Hypothalamus (tissue), 51 donors: ENCODE measurements around the gene SHLD3.
"Not testable (repeated sequence)": the region's sequence is repeated elsewhere in the genome, so short reads cannot be mapped to it uniquely, and the experiment has no call there.

Experiments used
- DNase-seq, 51 donors: peaks; one replicate each; lab custom pipeline; 2025; lab: John Stamatoyannopoulos, UW

Gene SHLD3

GRCh38 chr5:65624571-65625555 is at the start of gene SHLD3, which contains the start of gene TRAPPC13:
Gene SHLD3, plus strand, starts transcription at chr5:65625027. Its CDS starts 4,561 bp downstream, at chr5:65629588.
Gene TRAPPC13, plus strand, starts transcription at chr5:65625027. Its CDS starts 34 bp downstream, at chr5:65625061.
- peak; percentile 2 to 94 (median 78) for DNase-seq

- no peak for DNase-seq
These were observed 47.7 kb upstream of the SHLD3 start for GRCh38 chr5:65577141-65577540.

- no peak for DNase-seq
These were observed 36.1 kb upstream of the SHLD3 start for GRCh38 chr5:65588694-65589093.

- DNase-seq: not testable (repeated sequence)
These were observed 23.1 kb upstream of the SHLD3 start for GRCh38 chr5:65601761-65602160.

- DNase-seq: no peak
These were observed 13.3 kb upstream of the SHLD3 start for GRCh38 chr5:65611524-65611923.

DNA sequence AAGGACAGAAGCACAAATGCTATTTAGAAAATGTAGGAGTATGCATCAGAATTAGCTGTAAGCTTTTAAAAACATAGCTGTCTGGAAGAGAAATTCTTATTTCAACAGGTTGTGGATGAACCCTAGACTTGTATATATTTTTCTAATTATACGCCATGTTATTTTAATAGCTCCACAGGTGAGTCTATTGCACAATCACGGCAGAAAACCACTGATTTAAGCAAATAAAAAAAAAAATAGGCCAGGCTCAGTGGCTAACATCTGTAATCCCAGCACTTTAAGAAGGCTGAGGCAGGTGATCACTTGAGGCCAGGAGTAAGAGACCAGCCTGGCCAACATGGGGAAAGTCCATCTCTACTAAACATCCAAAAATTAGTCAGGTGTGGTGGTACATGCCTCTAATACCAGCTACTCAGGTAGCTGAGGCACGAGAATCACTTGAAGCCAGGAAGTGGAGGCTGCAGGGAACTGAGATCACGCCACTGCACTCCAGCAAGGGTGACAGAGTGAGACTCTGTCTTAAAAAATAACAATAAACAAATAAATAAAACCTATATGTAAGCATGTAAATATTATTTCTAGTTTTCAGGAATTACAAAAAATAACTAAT is 12.4 kb upstream of the SHLD3 start:
- no peak for DNase-seq

DNA sequence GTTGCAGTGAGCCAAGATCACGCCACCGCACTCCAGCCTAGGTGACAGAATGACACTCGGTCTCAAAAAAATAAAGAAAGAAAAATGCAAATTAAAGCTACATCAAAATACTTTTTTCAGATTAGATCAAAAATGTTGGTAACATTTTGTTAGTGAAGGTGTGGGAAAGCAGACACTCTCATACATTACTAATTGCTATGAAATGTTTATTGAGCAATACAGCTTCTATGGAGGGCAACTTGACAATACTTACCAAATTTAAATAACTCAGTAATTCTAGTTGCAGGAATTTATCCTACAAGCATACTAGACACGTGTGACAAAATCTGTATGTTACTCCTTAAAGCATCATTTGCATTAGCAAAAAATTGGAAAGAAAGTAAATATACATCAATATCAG is 4.8 kb upstream of the SHLD3 start:
- DNase-seq: no peak

GRCh38 chr5:65621961-65622360 is 2.9 kb upstream of the SHLD3 start:
- DNase-seq: not testable (repeated sequence)

DNA sequence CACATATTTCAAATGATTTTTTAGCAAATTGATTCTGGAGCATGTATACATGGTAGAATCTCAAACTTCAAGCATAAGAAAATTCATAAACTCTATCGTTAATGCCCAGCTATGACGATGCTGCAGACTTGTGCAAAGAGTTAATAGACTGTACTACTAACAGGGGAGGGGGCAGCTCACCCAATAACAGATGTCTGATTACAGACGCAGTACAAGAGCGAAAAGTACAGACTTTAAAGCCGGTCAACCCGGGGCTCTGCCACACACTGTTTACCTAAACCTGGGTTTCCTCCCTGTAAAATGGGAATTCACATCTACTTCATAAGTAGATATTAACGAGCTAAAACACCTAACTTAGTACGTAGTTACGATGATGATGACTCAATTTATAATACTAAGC is 1.3 kb upstream of the SHLD3 start:
- no peak for DNase-seq

DNA sequence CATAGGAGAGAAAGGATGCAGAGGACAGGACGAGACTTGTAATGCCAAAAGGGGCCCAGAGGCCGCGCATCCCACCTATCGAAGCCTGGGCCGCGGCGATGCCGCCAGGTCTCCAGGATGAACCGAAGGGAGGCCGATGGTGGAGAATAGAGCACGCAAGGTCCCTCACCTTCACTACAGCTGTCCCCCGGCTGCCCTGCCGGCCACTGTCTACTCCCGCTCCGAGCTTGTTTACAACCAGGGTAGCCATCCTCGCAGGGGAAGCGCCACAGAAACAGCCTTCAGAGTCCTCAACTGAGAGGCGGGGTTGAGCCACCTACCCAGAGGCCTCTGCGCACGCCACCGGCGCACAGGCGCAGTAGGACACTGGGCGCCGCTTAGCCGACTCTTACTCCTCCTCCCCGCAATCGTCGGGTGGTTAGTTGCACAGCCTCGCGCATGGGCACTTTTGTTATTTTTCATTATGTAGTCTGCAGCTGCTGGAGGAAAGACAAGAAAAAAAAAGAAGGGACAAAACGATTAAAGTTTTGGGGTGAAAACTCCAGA is 729 bp upstream of the SHLD3 start, which contains the start of gene TRIM23:
TRIM23 (minus strand) TSS at position 309 of the 546 bp plus-strand sequence; CDS start at position 250, 59 bp downstream.
- peak; percentile 64 to 97 (median 87) for DNase-seq

DNA sequence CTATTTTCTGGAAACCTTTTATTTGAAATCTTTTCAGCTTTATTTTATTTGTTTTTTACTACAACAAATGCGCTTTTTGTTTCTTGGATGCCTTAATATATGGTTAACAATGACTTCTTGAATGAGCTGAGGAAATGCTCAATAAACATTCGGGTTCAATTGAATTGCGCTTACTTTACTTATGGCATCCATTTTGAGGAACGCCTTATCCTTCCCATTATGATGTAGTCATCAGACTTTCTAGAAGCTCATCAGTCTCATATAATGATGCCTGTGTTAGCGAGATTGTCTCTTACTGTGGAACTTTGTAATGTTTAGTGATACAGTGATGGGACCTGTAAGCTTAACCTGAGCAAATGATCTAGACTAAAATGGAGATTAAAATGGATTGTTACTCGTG is 916 bp downstream of the SHLD3 start:
- DNase-seq: no peak

- DNase-seq: no peak
These were observed 6.2 kb downstream of the SHLD3 start for GRCh38 chr5:65630981-65631380.

GRCh38 chr5:65640240-65640639 is 15.4 kb downstream of the SHLD3 start:
- no peak for DNase-seq

DNA sequence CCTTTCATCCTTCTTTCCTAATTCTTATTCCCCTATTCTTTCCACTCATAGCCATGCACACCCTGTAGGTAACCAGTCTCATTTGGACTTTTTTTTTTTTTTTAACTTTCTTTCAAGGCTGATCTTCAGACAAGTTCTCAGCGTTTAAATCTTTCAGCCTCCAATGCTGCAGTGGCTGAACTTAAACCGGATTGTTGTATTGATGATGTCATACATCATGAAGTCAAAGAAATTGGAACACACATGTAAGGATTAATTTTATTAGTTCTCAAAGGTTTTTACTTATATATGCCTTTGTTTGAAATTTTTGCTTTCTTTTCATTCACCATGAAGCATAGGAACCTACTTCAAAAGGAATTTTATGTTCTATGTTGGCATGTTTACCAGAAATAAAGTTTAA is 22.1 kb downstream of the SHLD3 start:
- DNase-seq: no peak

GRCh38 chr5:65647941-65648340 is 23.1 kb downstream of the SHLD3 start:
- no peak for DNase-seq

DNA sequence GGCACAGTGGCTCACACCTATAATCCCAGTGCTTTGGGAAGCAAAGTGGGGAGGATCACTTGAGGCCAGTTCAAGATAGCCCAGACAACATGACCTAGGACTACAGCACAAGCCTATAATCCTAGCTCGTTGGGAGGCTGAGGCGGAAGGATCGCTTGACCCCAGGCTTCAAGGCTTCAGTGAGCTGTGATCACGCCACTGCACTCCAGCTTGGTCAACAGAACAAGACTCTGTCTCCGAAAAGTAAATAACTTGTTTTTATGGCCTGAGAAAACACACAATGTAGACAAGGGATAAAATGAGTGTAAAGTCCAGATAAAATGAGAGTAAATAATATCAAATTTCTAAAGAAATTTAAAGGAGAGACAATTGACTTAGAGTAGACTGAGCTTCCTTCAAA is 26.3 kb downstream of the SHLD3 start:
- DNase-seq: no peak

DNA sequence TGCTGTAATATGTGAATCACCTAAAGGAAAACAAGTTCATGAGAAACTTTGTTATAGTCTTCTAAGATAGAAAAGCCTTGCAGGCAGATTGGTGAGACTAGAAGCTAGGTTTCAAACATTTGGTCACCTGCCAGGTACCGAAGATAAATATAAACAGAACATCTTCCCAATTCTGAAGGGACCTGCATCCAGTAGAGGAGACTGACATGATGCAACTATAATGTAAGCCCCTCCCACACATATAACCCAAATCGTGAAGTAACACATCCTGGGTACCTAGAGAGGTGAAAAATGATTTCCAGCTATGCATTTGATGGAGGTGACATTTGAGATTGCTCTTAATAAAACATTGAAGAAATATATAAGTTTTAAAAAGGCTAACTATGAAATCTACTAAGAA is 29.9 kb downstream of the SHLD3 start:
- DNase-seq: no peak

DNA sequence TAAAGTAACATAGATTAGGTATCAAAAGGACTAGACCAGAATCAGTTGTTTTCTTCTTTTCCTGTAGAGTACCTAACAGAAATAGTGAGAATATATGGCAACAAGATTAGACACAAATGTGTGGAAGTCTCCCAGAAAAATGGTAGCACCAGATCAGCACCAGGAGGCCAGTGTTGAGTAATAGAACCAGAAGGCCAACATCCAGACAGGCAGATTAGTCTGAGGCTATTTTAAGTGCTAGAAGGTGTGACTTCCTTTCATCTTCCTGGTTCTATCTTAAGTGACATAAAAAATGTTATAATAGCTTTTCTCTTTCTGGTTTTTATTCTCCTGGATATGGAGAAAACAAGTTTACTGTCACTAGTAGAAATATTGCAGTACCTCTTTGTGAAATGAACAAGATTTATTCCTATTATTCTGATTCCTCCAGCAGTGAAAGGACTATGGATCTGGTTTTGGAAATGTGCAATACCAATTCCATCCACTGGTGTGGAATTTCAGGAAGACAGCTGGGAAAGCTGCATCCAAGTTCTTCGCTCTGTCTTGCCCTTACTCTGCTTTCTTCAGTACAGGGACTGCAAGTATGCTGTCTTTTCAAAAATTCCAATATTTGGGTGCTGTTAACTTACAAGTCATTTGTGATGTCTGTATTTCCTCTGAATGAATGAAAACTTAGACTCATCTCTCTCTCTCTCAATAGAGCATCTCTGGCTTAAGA is 39.1 kb downstream of the SHLD3 start:
- no peak for DNase-seq

DNA sequence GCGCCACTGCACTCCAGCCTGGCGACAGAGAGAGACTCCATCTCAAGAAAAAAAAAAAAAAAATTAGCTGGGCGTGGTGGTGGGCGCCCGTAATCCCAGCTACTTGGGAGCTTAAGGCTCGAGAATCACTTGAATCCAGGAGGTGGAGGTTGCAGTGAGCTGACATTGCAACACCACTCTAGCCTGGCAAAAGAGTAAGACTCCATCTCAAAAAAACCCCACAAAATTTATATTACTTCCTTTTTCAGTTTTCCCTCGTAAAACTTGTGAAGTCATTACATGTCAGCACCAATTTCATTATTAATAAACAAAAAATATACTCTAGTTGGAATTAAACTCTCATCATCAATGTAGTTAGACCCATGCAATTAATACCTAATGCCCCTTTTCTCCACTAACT is 43.9 kb downstream of the SHLD3 start:
- DNase-seq: no peak

GRCh38 chr5:65672796-65673195 is 48.0 kb downstream of the SHLD3 start:
- no peak for DNase-seq

GRCh38 chr5:65674749-65675148 is 49.9 kb downstream of the SHLD3 start:
- DNase-seq: no peak
